Upper lobe of left lung (tissue), 6 donors: ENCODE measurements around the gene BBS5. TPM values are rescaled to one million over a fixed set of nuclear protein-coding genes. Genes with fewer than 3 reads are reported as not detected.
A peak's percentile ranks its signal among the peaks of the same experiment; 100 is the strongest.
"Not testable (repeated sequence)": the region's sequence is repeated elsewhere in the genome, so short reads cannot be mapped to it uniquely, and the experiment has no call there.

Experiments
- ATAC-seq, 2 donors: fragments of 200-7000 bp; cut with Tn5 transposase; one replicate each; pipeline ENCODE4 v1.9.1; 2022; ENCODE audit warnings: mild to moderate bottlenecking in 2 of 2, moderate library complexity in 2 of 2; ENCODE audit not compliant: low FRiP score in 2 of 2
- DNase-seq, 2 donors: peaks; one replicate each; pipeline ENCODE4 v3.0.0-alpha.2; 2019 to 2020
- H3K27ac ChIP-seq, 4 donors: fragments of 200-600 bp; sonication (generic); one replicate each; pipeline ENCODE4 v1.5.1; 2016 to 2019
- H3K27me3 ChIP-seq, 4 donors: fragments of 200-600 bp; sonication (generic); one replicate each; pipeline ENCODE4 v1.5.1; 2017 to 2019
- H3K36me3 ChIP-seq, 4 donors: fragments of 200-600 bp; sonication (generic); one replicate each; pipeline ENCODE4 v1.5.1; 2016 to 2019
- H3K4me1 ChIP-seq, 4 donors: fragments of 200-600 bp; sonication (generic); one replicate each; pipeline ENCODE4 v1.5.1; 2018 to 2019
- H3K4me3 ChIP-seq, 4 donors: fragments of 200-600 bp; sonication (generic); one replicate each; pipeline ENCODE4 v1.5.1; 2017 to 2019; ENCODE audit warnings: mild to moderate bottlenecking in 2 of 4, moderate library complexity in 1 of 4
- H3K9me3 ChIP-seq, 4 donors: fragments of 200-600 bp; sonication (generic); one replicate each; pipeline ENCODE4 v1.5.1; 2018 to 2019
- EP300 ChIP-seq, 4 donors: sonication (generic); formaldehyde crosslinking; IDR thresholded peaks; one replicate each; pipeline ENCODE4 v1.5.1; 2017; ENCODE audit warnings: antibody characterized with exemption in 4 of 4, control low read depth in 2 of 4
- POLR2A ChIP-seq, 4 donors: fragments of 450-650 bp; IDR thresholded peaks; one replicate each; pipeline ENCODE4 v1.5.1; 2016 to 2017; ENCODE audit warnings: antibody characterized with exemption in 4 of 4, mild to moderate bottlenecking in 2 of 4
- POLR2AphosphoS5 ChIP-seq, 2 donors: sonication (generic); formaldehyde crosslinking; IDR thresholded peaks; one replicate each; pipeline ENCODE4 v1.5.1; 2017; ENCODE audit warnings: antibody characterized with exemption in 2 of 2
- WGBS, 2 donors: methylation state at CpG; one replicate each; pipeline ENCODE4 v1.1.5; 2017 to 2018; 5-methylcytosine and 5-hydroxymethylcytosine counted together
- total RNA-seq, 6 donors: library from RNA; depleted of rRNA in 4 of 6; stranded (reverse); fragments of >200 nt in 4 of 6; gene quantifications; one replicate each; pipeline versions ENCODE4 v1.1.0 to v1.2.1, GENCODE V29; 2016 to 2021
- TF ChIP-seq, protein P1 (sequence below), 6 experiments: fragments of 450-650 bp in 4 of 6; fragments of 200-600 bp in 2 of 6; sonication (generic) in 2 of 6; IDR thresholded peaks; one replicate each; pipeline ENCODE4 v1.5.1; 2016 to 2019; ENCODE audit warnings: antibody characterized with exemption in 6 of 6
- donor health status: DM: no; HTN: no; CAD: no; lungs with moderate emphysema.
- donor health status: DM: no; HTN: yes; CAD: no; lungs with severe emphysema.

BBS5 gene
- 10 to 100 TPM in 2 of 6 donors, 1 to 10 TPM in 4; 5.8 to 20.8 (median 7.2) TPM for total RNA-seq

DNA sequence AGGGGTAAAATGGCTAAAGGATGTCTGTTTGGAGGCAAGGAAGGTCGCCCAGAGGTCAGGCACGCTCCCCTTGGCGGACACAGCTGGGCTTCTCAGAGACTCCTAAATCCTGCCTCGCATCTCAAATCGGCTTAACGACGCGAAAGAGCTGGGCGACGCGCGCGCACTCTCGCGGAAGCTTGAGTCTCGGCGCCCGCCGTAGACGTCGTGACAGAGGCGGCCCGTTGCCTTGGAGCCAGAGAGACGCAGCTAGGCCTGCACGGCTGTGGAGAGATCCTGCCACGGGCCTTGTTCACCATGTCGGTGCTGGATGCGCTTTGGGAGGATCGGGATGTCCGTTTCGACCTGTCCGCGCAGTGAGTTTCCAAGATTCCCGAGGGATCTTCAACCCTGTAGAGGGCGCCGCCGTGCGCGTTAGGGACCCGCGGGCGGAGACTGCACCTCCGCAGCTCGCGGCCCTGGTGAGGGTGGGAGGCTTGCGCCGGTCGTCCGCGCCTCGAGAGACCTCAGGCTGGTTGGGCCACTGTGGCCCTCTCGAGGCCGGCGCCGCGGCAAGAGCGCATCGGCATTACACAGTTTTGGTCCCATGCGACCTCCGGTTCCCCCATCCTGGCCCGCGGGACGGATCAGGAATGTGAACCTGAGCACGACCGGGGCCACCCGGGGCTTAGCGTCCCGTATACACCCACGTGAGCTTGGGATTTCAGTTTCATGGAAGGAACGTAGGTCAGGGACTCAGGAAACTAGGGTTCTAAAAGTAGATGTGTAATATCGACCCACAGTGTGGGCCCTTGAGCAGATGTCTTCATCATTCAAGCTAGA lies at the start of gene BBS5:
BBS5 (plus strand) TSS at position 238 of the 822 bp plus-strand sequence; CDS start at position 298, 60 bp downstream.
- TF ChIP-seq EP300 (IDR thresholded peaks at IDR 0.05) (no peak), POLR2A (IDR thresholded peaks at IDR 0.05) (peak in 3 of 4 donors; percentile 26 to 70 (median 34)), POLR2AphosphoS5 (IDR thresholded peaks at IDR 0.05) (peak in 1 of 2 donors; percentile 64)
- TF ChIP-seq, protein P1, sequence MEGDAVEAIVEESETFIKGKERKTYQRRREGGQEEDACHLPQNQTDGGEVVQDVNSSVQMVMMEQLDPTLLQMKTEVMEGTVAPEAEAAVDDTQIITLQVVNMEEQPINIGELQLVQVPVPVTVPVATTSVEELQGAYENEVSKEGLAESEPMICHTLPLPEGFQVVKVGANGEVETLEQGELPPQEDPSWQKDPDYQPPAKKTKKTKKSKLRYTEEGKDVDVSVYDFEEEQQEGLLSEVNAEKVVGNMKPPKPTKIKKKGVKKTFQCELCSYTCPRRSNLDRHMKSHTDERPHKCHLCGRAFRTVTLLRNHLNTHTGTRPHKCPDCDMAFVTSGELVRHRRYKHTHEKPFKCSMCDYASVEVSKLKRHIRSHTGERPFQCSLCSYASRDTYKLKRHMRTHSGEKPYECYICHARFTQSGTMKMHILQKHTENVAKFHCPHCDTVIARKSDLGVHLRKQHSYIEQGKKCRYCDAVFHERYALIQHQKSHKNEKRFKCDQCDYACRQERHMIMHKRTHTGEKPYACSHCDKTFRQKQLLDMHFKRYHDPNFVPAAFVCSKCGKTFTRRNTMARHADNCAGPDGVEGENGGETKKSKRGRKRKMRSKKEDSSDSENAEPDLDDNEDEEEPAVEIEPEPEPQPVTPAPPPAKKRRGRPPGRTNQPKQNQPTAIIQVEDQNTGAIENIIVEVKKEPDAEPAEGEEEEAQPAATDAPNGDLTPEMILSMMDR (IDR thresholded peaks at IDR 0.05), result peak in 4 of 6 experiments; percentile 23 to 60 (median 32)
- WGBS, 2 donors, result 0 to 1% methylated on average over 10 to 45 of the region's 71 CpGs
- Histone ChIP-seq H3K27me3 (no peaks in the 10 kb centered on the region), H3K27ac (peak within 1 kb of the TSS; percentile 48 to 83 (median 74)), H3K4me3 (peak within 1 kb of the TSS; percentile 63 to 92 (median 76)), H3K36me3 (peaks cover 0 to 15% (median 0%) of the 10 kb centered on the region in 4 donors), H3K4me1 (peaks cover 0 to 8% (median 4%) of the 10 kb centered on the region in 4 donors), H3K9me3 (no peaks in the 10 kb centered on the region)
- DNase-seq, result peak; percentile 83 to 95
- ATAC-seq, result peak; percentile 95 to 97

DNA sequence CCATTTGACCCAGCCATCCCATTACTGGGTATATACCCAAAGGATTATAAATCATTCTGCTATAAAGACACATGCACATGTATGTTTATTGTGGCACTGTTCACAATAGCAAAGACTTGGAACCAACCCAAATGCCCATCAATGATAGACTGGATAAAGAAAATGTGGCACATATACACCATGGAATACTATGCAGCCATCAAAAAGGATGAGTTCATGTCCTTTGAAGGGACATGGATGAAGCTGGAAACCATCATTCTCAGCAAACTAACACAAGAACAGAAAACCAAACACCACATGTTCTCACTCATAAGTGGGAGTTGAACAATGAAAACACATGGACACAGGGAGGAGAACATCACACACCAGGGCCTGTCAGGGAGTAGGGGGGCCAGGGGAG lies 47.5 kb upstream of the BBS5 start:
- H3K4me1 ChIP-seq, H3K36me3 ChIP-seq: not testable (repeated sequence)

DNA sequence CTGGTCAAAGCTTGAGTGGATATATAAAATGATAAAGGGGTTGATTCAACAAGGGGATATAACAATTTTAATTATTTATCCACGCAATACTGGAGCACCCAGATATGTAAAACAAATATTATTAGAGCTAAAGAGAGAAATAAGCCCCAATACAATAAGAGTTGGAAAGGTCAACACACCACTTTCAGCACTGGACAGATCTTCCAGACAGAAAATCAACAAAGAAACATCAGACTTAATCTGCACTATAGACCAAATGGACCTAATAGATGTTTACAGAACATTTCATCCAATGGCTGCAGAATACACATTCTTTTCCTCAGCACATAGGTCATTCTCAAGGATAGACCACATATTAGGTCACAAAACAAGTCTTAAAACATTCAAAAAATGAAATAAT lies 45.1 kb upstream of the BBS5 start:
- WGBS, 2 donors, result 57 to 76% methylated on average over 1 of the region's 1 CpG
- H3K4me3 ChIP-seq, H3K36me3 ChIP-seq, H3K9me3 ChIP-seq, H3K27me3 ChIP-seq, H3K27ac ChIP-seq, H3K4me1 ChIP-seq, ATAC-seq, DNase-seq: not testable (repeated sequence)

More for the DNA sequence above, 47.5 kb upstream of the BBS5 start:
- not testable (repeated sequence) for ATAC-seq, DNase-seq, H3K4me3 ChIP-seq, H3K9me3 ChIP-seq, H3K27me3 ChIP-seq, H3K27ac ChIP-seq

DNA sequence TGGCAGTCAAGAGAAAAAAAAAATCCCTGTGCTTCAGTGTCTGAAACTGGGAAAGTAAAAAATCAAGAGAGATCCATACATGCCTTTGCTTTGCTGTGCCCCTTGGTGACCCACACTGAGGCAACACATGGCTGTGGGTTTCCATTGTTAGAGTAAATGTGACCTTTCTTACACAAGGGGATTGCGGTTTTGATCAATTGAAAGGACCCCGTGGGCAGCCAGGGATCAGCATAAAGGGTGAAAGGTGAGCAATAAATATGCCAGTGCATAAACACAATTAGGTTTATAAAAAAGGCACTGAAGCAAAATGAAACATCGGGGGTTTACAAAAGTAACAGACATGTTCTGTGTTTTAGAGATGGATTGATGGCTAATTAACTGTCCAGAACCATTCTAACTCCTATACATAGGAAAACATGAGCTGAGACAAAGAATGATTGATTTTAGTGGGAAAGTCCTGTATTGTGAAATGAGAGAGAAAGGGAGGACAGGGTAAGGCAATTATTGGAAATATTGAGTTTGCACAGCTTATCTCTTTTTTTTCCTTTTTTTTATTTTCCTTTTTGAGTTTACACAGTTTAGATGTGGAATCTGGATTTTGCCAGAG lies 40.7 kb upstream of the BBS5 start:
- ATAC-seq, result no peak
- WGBS, 2 donors, result 38 to 56% methylated on average over 3 of the region's 3 CpGs
- Histone ChIP-seq H3K4me1 (no peaks in the 10 kb centered on the region), H3K4me3 (no peak overlapping the region), H3K9me3 (no peaks in the 10 kb centered on the region), H3K27me3 (no peaks in the 10 kb centered on the region), H3K27ac (no peak overlapping the region), H3K36me3 (no peaks in the 10 kb centered on the region)
- no peak for DNase-seq
- TF ChIP-seq POLR2A (IDR thresholded peaks at IDR 0.05) (no peak), EP300 (IDR thresholded peaks at IDR 0.05) (no peak), POLR2AphosphoS5 (IDR thresholded peaks at IDR 0.05) (no peak)
- TF ChIP-seq, protein P1 (IDR thresholded peaks at IDR 0.05), result no peak

DNA sequence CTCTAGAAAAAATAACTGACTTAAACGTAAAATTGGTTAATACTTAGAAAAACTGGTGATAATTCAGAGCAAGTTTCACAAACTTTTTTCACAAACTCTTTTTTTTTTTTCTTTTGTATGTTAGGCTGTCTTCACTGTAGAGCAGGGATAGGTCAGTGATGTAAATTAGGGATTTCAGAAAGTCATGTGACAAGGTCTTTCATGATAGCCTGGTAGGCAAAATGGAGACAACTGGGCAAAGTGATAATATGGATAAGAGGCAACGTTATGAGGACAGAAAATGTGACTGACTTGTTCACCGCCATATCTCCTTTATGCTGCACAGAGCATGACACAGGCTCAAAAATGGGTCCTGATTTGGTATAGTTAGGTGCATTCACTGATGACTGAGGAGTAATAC lies 39.4 kb upstream of the BBS5 start:
- whole genome bisulfite sequencing, 2 donors, result 95 to 96% methylated on average over 3 of the region's 3 CpGs
- H3K36me3 ChIP-seq, result no peaks in the 10 kb centered on the region
- ATAC-seq, result no peak
- no peak overlapping the region for H3K27ac ChIP-seq
- DNase-seq, result no peak
- no peak for TF ChIP-seq POLR2AphosphoS5 (IDR thresholded peaks at IDR 0.05)
- TF ChIP-seq, protein P1 (IDR thresholded peaks at IDR 0.05), result no peak
- no peak for TF ChIP-seq POLR2A (IDR thresholded peaks at IDR 0.05)
- TF ChIP-seq EP300 (IDR thresholded peaks at IDR 0.05), result no peak
- no peaks in the 10 kb centered on the region for H3K4me1 ChIP-seq
- no peaks in the 10 kb centered on the region for H3K27me3 ChIP-seq
- no peak overlapping the region for H3K4me3 ChIP-seq
- H3K9me3 ChIP-seq, result no peaks in the 10 kb centered on the region
